ENCODE results near the gene MORC4. TPM values are rescaled to one million over a fixed set of nuclear protein-coding genes. Genes with fewer than 3 reads are reported as not detected.
A peak's percentile ranks its signal among the peaks of the same experiment; 100 is the strongest.

Gene MORC4
- total RNA-seq, 2 donors from 2014 or later, result 6.9 to 15.6 TPM

- Histone ChIP-seq H3K36me3 (replicated peaks in 1 of 2; ENCODE audit: insufficient read depth in 1 of 2, low read depth in 2 of 2) (no peaks in the 10 kb centered on the region), H3K4me1 (peaks cover 17% of the 10 kb centered on the region), H3K4me3 (no peak overlapping the region), H3K27me3 (no peaks in the 10 kb centered on the region), H3K9me3 (no peaks in the 10 kb centered on the region), H3K27ac (no peak overlapping the region)
- DNase-seq (no peak), ATAC-seq (no peak)
- 78 to 84% methylated on average over 5 of the region's 5 CpGs for WGBS, 2 donors
- TF ChIP-seq CTCF (IDR thresholded peaks at IDR 0.05) (no peak), POLR2A (IDR thresholded peaks at IDR 0.05) (no peak)
- intact Hi-C loops (cut with DNase I), result no loop called here
Observed at GRCh38 chrX:106905064-106905708, 94.8 kb downstream of the MORC4 start.

- Histone ChIP-seq H3K4me1 (peaks cover 26% of the 10 kb centered on the region), H3K9me3 (no peaks in the 10 kb centered on the region), H3K27me3 (no peaks in the 10 kb centered on the region), H3K27ac (no peak overlapping the region), H3K36me3 (replicated peaks in 1 of 2; ENCODE audit: insufficient read depth in 1 of 2, low read depth in 2 of 2) (no peaks in the 10 kb centered on the region), H3K4me3 (no peak overlapping the region)
- TF ChIP-seq CTCF (IDR thresholded peaks at IDR 0.05), result no peak
- TF ChIP-seq POLR2A (IDR thresholded peaks at IDR 0.05), result no peak
- intact Hi-C loops (cut with DNase I), result no loop called here
- DNase-seq (peak in 1 of 4 donors; percentile 25), ATAC-seq (no peak)
- 75 to 80% methylated on average over 1 to 4 of the region's 5 CpGs for WGBS, 2 donors
Observed at GRCh38 chrX:106903856-106904528, 96.0 kb downstream of the MORC4 start.

- intact Hi-C loops (cut with DNase I), result no loop called here
- Histone ChIP-seq H3K9me3 (no peaks in the 10 kb centered on the region), H3K36me3 (replicated peaks in 1 of 2; ENCODE audit: insufficient read depth in 1 of 2, low read depth in 2 of 2) (no peaks in the 10 kb centered on the region), H3K4me1 (peaks cover 33% of the 10 kb centered on the region), H3K4me3 (no peak within 1 kb of the TSS), H3K27me3 (no peaks in the 10 kb centered on the region), H3K27ac (no peak within 1 kb of the TSS)
- WGBS, 2 donors, result 88 to 100% methylated on average over 1 of the region's 1 CpG
- DNase-seq (no peak), ATAC-seq (no peak)
- no peak for TF ChIP-seq CTCF (IDR thresholded peaks at IDR 0.05)
- TF ChIP-seq POLR2A (IDR thresholded peaks at IDR 0.05), result no peak
Observed at GRCh38 chrX:106903291-106903824, 96.7 kb downstream of the MORC4 start, which contains the start of gene RIPPLY1. TSS of gene RIPPLY1 (minus strand) at chrX:106903341. CDS start at chrX:106903287, 54 bp downstream.

GRCh38 chrX:106902684-106903083, 97.3 kb downstream of the MORC4 start:
- H3K27me3 ChIP-seq, result no peaks in the 10 kb centered on the region
- WGBS, 2 donors, result 68 to 100% methylated on average over 2 of the region's 2 CpGs
- H3K27ac ChIP-seq, result no peak overlapping the region
- H3K4me3 ChIP-seq, result no peak overlapping the region
- intact Hi-C loops (cut with DNase I), result no loop called here
- no peaks in the 10 kb centered on the region for H3K36me3 ChIP-seq (replicated peaks in 1 of 2; ENCODE audit: insufficient read depth in 1 of 2, low read depth in 2 of 2)
- no peaks in the 10 kb centered on the region for H3K9me3 ChIP-seq
- H3K4me1 ChIP-seq, result peaks cover 34% of the 10 kb centered on the region
- no peak for TF ChIP-seq POLR2A (IDR thresholded peaks at IDR 0.05)
- TF ChIP-seq CTCF (IDR thresholded peaks at IDR 0.05), result no peak
- DNase-seq, result no peak
- no peak for ATAC-seq

Data from body of pancreas (tissue), 4 donors.